ENCODE results near the gene MAD1L1.

The MAD1L1 gene

DNA sequence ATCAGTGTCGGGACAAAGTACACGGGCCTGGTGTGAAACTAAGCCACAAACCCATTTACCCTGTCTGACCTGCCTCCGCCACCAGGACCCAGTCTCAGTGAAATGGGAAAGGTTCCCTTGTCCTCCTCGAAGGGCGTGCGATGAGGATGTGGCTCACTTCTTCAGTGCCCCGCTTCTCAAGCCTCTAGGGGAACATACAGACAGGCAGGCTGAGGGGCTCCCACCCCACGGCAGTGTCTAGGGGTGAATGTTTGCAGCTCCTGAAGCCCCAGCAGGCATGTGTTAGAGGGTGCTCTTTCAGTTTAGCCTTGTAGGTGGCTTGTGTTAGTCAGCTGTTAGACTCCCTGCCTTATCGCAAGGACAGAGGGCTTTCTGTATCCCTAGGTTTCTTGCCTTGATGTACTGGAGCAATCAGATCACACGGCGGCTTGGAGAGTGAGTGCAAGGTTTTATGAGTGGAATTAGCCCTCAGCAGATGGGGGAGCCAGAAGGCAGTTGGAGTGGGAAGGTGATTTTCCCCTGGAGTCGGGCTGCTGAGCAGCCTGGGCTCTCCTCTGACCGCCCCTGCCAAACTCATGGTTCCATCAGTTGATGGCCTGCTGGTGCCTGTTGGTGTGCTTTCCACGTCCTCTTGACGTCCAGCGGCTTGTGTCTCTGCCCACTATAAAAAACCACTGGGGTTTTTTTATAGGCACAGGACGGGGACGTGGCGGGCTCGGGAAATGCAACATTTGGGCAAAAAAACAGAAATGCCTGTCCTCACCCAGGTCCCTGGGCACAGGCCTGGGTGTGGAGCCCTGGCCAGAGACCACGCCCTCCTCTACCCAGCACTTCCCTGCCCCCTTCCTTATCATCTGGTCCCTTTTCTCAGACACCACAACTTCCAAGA, 10.0 kb upstream of the MAD1L1 start:
- DNase-seq (ENCODE audit: low read depth), result no peak

DNA sequence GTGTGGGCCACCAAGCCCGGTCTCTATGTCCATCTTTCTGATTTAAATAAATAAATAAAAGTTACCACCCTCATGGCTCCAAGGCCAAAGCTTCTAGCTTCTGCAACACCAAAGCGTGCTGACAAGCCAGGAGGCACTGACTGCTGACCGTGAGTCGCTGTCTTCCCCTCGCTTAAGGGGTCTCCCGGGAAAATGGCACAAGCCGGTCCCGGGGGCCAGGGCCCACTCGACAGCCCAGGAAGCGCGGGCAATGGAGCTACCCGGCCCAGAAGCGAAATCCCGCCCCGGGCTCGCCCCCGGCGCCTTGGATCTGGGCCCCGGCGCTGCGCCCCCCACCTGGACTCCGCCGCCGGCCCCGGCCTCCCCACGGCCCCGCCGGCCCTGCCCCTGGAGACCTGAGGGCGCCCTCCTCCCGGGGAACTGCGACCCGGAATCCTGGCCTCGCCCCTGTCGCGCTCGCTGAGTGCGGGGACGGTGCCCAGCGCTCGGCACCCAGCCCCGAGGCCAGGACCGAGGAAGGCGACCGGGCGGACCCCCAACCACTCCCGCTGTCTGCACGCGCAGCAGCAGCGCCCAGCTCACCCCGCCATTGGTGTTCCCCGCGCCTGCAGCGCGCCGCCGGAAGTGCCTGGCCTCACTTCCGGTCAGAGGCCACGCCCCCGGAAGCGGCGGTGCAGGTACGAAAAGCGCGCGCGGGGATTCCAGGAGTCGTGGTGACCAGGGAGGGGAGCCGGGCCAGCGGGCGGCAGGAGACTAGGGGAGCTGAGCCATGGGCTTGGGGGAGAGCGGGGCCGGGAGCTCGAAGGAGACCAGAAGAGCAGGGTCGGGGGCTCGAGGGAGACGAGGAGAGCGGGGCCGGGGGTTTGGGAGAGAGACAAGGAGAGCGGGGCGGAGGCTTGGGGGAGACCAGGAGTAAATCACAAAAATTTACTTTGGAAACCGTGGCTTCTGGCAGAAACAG, 9.1 kb upstream of the MAD1L1 start, which contains the start of the genes MRM2 and NUDT1:
Gene MRM2, minus strand, starts transcription at position 626 of the 961 bp plus-strand sequence. Its CDS starts 36 bp downstream, at position 590.
Gene NUDT1, plus strand, starts transcription at position 647 of the 961 bp plus-strand sequence. CDS start 2,349 bp downstream, outside the sequence.
- peak; percentile 32 for DNase-seq (ENCODE audit: low read depth)

DNA sequence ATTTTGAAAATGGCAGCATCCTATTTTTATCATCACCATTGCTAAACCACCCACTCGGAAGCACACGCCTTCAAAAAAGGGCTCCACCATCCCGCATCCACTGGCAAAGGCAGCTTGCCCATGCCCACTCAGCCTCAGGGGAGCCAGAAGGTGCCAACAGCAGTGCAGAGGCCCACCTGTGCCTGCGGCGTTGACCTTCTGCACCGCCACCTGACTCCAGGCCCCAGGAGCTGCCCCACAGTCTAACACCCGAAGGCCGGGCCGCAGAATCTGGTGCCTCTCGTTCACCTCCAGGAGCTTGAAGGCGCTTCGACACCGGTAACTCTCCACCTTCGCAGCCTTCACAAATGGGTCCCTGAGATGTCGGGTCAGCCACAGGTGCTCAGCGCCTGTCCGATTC, 6.5 kb upstream of the MAD1L1 start:
- no peak for DNase-seq (ENCODE audit: low read depth)

DNA sequence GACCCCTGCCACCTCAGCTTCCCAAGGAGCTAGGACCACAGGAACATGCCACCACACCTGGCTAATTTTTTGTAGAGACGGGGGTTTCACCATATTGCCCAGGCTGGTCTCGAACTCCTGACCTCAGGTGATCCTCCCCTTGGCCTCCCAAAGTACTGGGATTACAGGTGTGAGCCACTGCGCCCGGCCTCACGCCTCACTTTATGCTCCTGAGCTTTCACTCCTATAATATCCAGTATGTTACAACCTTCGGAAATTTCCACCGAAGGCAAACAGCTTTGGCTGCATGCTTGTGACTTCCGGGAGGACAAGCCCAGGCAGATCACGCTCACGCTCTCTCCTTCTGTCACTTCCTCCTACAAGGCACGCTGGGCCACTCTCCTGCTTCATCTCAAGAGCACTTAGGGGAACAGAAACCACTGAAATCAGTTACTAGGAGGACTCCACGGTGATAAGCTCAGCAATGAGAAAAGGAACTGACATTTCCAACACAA, 4.4 kb upstream of the MAD1L1 start:
- no peak for DNase-seq (ENCODE audit: low read depth)

DNA sequence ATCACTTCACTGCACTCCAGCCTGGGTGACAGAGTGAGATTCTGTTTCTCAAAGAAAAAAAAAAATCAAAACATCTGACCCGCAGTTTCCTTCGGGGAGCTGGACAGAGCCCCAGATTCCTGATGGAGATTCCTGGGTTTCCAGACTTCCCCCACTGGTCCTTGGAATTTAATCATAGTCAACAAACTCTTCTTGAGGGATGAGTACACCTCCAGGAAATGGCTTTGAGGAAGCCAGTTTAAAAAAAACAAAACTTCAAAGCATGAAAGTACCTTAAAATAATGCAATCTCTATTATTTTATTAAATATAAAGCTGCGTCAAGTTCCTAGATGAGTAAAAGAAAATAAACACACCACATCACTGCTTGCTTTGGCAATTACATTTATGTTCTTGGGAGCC, 1.2 kb upstream of the MAD1L1 start:
- DNase-seq (ENCODE audit: low read depth), result no peak

DNA sequence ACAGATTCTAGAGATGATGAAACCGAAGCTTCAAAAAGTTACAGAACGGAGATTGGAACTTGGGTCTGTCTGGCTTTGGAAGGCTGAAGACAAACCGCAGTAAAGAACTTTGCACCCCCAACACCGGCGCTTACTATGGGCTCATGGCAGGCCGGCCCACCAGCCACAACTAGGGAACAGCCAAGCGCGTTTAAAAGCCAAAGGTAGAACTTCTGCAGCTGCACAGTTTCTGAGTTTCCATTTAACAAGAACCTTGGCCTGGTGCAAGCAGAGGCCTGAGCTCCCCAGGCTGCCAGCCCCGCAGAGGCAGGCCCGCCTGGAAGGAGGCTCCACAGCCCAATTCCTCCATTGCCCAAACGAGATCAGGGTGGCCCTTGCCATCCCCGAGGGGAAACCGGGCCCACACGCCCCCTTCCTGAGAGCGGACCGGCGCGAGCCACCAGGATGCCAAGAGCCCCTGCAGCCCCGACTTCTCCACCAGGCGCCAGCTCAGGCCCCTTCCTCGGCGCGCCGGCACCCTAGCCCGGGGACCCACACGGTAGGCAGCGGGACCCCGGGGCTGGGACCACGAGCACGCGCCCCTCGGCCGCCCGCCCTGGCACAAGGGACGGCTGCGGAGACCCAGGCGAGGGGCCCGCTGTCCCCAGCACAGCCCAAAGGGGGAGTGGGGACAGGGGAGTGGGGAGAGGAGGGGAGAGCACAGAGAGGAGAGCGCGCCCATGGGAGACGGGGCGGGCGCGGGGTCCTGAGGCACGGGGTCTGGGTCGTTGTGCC, 566 bp downstream of the MAD1L1 start:
- no peak for DNase-seq (ENCODE audit: low read depth)

DNA sequence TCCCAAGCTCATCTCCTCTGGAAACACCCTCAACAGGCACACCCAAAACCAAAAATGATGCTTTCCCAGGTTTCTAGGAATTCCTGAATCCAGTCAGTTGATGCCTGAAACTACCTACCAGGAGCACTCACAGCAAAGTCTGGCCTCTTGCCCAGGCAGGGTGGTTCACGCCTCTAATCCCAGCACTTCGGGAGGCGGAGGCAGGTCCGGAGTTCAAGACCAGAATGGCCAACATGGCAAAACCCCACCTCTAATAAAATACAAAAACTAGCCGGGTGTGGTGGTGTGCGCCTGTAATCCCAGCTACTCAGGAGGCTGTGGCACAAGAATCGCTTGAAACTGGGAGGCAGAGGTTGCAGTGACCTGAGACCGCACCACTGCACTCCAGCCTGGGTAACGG, 1.9 kb downstream of the MAD1L1 start:
- DNase-seq (ENCODE audit: low read depth), result no peak

DNA sequence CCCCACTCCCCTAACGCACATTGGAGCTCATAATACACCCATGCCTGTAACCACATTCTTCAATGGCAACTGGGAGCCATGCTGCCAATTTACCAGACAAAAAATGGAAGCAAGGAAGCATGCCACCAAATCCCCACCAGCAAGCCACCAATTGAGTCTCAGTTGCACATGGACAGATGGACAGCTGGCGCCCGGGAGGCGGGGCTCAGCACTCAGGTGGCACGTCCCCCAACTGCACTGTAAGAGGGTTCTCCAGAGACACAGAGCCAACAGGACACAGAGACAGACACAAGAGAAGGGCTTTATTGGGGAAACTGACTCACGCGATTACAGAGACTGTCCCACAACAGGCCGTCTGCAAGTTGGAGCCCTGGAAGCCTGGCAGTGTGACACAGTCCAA, 2.5 kb downstream of the MAD1L1 start:
- DNase-seq (ENCODE audit: low read depth), result no peak

DNA sequence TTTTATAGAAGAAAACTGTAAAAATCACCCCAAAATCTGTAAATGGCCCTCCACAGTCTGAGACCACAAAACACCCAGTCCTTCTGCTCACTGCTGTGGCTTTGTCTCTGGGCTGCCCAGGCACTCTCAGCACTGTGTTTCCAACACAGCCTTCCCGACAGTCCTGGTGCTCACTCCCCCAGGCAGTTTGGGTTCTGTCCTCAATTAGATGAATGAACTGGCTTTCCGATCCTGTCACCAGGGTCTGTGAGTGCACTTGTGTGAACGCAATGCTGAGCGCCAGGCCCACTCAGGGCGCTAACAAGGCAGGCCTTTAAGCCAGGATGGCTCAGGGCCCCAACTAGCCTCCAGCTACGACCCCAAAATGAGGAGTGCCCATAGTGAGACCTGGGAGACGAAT, 3.3 kb downstream of the MAD1L1 start:
- DNase-seq (ENCODE audit: low read depth), result no peak

DNA sequence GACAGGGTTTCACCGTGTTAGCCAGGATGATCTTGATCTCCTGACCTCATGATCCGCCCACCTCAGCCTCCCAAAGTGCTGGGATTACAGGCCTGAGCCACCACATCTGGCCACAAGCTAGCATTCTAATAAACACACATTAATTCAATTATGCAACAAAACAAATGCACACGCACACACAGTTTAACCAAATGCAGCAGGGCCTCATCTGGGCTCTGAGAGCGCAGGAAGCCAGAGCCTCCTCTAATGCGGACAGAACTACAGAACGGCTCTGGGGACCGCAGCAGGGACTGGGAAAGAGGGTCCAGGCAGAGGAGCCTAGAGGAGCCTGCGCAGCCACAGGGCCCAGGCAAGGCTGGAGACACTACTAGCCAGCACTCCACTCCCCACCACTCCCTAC, 3.8 kb downstream of the MAD1L1 start:
- no peak for DNase-seq (ENCODE audit: low read depth)

DNA sequence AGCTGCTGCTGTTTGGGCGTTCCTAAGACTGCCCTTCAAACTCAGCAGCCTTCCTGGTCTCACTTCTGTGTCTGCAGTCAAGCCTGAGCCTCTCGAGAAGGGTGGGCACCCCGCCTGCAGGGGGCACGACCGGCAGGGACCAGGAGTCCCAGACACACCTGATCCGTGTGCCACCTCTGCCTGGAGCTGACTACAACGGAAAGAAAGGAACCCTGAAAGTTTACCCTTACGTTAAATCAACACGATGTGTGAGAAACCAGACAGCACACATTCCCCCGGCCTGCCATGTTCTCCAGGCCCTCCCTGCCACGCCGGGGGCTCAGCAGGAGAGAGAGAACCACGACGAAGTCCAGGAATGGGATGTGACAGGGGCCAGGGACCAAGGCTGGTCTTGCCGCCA, 5.0 kb downstream of the MAD1L1 start:
- DNase-seq (ENCODE audit: low read depth), result no peak

DNA sequence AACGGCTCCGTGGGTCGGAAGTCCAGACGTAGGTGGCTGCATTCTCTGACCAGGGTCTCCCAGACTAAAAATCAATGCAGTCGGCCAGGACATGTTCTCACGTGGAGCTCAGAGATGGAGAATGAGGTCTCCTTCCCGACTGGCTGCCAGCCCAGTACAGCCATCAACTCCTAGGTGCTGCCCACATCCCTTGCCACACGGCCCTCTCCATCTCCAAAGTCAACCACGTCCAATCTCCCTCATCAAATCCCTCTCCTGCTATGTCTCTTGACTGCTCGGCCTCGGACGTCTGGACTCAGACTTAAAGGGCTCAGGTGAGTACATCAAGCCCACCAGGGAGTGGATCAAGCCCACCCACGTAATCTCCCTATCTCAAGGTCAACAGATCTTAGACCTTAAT, 6.9 kb downstream of the MAD1L1 start:
- no peak for DNase-seq (ENCODE audit: low read depth)

DNA sequence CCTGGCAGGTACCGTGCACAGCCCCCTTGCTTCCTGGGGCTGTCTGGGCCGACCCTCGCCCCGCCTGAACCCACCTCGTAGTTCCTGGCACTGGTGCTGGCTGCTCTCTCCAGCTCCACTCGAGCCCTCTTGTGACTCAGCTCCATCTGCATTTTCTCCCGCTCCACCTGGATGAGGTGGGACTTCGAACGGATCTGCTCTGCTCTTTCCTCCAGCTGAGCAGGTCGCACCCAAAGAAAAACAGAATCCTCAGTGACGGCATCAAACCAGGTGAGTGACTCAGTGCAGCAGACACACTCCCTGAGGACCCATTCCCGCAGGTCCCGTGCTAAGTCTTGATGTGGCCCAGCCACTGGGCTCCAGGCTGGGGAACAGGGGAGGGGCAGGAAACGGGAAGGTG, 7.4 kb downstream of the MAD1L1 start:
- DNase-seq (ENCODE audit: low read depth), result no peak

DNA sequence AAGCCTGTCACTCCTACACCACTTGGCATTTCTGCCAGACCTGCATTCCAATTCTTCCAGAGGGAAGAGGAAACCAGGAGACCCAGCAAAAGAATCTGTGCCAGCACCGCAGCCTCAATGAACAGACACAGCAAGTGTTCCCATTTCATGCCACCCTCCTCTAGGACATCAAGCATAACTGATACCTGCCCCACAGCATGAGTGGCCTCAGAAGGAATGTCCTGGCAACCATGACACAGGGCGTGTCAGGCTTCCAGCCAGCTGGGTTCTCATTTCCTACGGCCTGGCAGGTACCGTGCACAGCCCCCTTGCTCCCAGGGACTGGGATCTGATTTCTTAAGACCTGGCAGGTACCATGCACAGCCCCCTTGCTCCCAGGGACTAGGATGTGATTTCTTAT, 7.8 kb downstream of the MAD1L1 start:
- no peak for DNase-seq (ENCODE audit: low read depth)

DNA sequence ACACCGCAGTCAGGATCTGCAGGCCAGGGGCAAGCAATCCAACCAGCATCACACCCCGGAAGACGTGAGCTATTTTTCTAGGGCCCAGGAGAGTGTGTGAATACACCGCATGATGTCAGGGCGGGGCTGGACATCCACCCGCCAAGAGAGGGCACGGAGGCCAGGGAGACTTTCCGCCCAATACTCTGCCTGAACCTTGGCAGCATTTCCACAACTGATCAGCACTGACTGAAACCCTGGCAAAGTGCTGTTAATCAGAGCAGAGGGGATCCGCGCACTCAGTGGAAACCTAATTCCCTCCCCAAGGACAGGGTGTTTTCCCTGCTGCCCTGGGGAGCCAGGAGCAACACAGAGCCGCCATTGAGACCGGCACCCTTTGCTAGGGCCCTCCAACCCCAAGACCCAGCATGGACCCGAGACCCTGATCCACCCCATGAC, 8.2 kb downstream of the MAD1L1 start:
- no peak for DNase-seq (ENCODE audit: low read depth)

DNA sequence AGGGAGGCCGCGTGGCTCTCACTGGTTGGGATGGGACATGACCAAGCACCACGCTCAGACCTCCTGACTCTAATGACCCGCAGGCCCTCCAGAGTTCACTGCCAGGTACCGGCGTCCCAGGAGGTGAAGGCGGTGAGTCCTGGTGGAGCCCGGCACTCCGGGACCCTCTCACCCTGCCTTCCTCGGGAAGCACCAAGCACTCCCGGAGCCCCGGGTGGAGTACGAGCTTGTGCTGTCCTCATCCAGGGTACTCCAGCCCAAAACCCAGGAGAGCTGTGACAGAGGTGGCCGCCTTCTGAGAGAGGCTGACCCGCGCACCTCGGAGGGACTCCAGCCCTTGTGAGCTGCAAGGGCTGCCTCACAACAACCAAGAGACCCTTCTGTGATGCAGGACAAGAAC, 9.4 kb downstream of the MAD1L1 start:
- no peak for DNase-seq (ENCODE audit: low read depth)

DNA sequence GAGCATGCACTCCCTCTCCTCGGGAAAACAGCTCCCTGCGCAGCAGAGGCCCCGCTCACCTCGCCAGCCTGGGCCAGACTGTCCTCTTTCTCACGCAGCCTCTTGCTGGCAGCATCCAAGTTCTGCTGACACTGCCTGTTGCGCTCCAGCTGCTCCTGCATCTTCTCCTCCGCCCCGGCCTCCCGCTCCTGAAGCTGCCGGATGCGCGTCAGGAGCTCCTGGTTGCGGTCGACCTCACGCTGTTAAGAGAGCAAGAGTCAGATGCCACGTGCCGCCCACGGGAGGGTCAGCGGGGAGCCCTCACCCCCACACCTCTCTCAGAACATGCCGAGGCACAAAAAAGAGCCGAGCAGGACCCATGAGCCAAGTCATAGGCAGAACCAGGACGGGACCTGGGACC, 10.2 kb downstream of the MAD1L1 start:
- DNase-seq (ENCODE audit: low read depth), result no peak

DNA sequence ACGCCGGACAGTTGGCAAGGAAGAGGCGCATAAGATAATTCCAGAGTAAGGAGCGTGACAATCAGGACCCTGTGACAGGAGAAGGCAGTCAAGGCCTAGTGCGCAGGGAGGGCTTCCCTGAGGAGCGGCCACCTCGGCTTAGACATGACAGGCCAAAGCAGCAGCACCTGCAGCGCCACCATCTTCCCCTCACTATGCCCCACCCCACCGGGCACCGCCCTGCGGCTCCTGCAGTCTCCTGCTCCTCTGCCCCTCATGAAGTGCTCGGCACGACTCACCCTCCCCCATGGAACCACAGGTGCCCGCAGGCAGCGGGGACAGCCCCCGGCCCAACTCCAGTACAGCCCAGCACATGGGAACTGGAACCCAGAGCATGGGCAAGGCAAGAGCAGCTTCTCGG, 11.8 kb downstream of the MAD1L1 start:
- no peak for DNase-seq (ENCODE audit: low read depth)

DNA sequence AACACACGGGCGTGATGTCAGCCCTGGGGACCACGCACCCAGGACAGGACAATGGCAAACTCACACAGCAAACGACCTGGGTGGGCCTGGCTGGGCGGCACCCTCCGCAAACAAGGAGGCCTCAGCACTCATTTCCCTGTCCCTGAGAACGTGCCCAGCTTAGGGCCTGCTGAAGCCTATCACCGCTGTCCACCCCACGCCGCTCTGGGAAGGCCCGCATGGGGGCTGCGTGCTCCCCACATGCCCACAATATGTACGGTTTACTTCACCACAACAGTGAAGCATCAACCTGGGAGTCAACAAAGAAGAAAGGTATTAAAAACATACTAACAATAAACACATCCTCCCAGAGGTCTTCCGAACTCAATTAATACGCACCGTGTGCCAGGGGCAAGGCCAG, 12.2 kb downstream of the MAD1L1 start:
- DNase-seq (ENCODE audit: low read depth), result no peak

DNA sequence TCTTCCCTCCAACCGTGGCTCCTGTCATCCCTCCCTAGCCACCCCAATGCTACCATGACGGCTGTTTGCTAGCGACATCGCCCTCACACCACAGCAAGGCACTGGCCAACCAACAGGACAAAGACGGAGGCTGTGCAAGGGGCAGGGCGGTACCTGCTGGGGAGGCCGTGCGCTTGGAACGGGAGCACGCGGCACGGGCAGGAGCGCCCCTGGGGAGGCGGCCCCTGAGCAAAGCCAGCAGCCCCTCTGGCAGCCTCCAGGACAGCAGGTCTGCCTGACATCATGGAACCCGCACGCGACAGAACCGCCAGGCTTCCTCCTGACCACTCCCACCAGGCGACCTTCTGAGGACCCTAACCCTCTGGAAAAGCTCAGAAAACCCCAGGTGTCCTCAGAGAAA, 12.7 kb downstream of the MAD1L1 start:
- DNase-seq (ENCODE audit: low read depth), result no peak

DNA sequence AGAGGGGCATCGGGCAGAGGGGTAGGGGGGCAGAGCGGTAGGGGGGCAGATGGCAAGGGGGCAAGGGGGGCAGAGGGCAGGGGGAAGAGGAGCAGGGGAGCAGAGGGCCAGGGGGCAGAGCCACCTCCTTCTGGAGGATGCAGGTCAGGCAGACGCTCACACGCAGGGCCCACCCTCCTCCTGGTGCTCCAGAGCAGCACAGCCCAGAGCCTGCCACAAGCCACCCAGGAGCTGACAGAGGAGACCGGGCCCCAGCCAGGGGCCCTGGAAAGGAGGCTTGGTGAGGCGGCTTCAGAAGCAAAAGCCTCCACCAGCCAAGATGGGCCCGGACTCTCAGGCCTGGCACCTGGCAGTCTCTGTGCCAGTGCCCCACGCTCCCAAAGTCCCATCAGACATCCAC, 13.1 kb downstream of the MAD1L1 start:
- no peak for DNase-seq (ENCODE audit: low read depth)

DNA sequence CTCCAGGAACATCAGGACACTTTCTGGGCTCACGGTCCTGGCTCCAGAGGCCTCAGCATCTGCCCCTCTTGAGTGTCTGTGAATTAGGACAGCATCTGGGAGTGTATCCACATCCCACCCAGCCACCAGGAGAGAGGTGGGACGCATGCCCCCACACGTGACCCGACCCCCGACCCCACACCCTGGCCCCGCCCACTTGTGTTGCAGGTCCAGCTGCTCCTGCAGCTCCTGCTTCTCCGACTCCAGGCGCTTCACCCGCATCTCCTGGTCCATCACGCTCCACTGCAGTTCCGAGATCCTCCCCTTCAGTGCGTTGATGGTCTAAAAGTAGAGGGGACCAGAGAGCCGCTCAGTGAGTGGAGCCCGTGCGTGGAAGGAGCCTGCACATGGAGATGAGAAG, 13.6 kb downstream of the MAD1L1 start:
- no peak for DNase-seq (ENCODE audit: low read depth)
